Epithelial cell of proximal tubule (primary cell): ENCODE results near the gene TEX14. TPM values are rescaled to one million over a fixed set of nuclear protein-coding genes. Genes with fewer than 3 reads are reported as not detected.
"Not testable (repeated sequence)": the region's sequence is repeated elsewhere in the genome, so short reads cannot be mapped to it uniquely, and the experiment has no call there.

Experiments used
- DNase-seq: peaks from one replicate; pipeline ENCODE4 v3.0.0-alpha.2; 2011; ENCODE audit warnings: low read depth
- H3K4me3 ChIP-seq: 2 replicates; pipeline ENCODE4 v1.5.1; 2011; ENCODE audit warnings: low read depth, mild to moderate bottlenecking, low read length
- CTCF ChIP-seq: conservative IDR thresholded peaks from 2 replicates; pipeline ENCODE4 v1.5.1; 2012; ENCODE audit warnings: low read depth, mild to moderate bottlenecking, low read length
- total RNA-seq: library from RNA; depleted of rRNA; stranded (reverse); fragments of >200 nt; gene quantifications from 2 replicates; pipeline ENCODE4 v1.2.3, GENCODE V29; 2015

The TEX14 gene
- total RNA-seq, 1 donor from 2014 or later = 0.06 TPM

GRCh38 chr17:58688521-58688920, 3.3 kb downstream of the TEX14 start:
- no peak for DNase-seq
- no peak for TF ChIP-seq CTCF
- no peak overlapping the region for H3K4me3 ChIP-seq

GRCh38 chr17:58686980-58687379, 4.9 kb downstream of the TEX14 start:
- no peak for DNase-seq
- no peak for TF ChIP-seq CTCF

GRCh38 chr17:58684462-58684861, 7.4 kb downstream of the TEX14 start:
- H3K4me3 ChIP-seq, DNase-seq: not testable (repeated sequence)

More at GRCh38 chr17:58686980-58687379, 4.9 kb downstream of the TEX14 start:
- no peak overlapping the region for H3K4me3 ChIP-seq

- H3K4me3 ChIP-seq = no peak overlapping the region
- no peak for DNase-seq
- TF ChIP-seq CTCF = no peak
These were observed 7.8 kb downstream of the TEX14 start for GRCh38 chr17:58684003-58684402.

GRCh38 chr17:58680038-58680369, 11.8 kb downstream of the TEX14 start:
- TF ChIP-seq CTCF = no peak
- DNase-seq = no peak
- no peak overlapping the region for H3K4me3 ChIP-seq

- no peak for TF ChIP-seq CTCF
- no peak for DNase-seq
- no peak overlapping the region for H3K4me3 ChIP-seq
These were observed 12.4 kb downstream of the TEX14 start for GRCh38 chr17:58679263-58680037.

GRCh38 chr17:58678287-58678686, 13.6 kb downstream of the TEX14 start:
- H3K4me3 ChIP-seq, DNase-seq: not testable (repeated sequence)

- no peak for DNase-seq
- TF ChIP-seq CTCF = no peak
- no peak overlapping the region for H3K4me3 ChIP-seq
These were observed 14.5 kb downstream of the TEX14 start for GRCh38 chr17:58677194-58677880.
